Duodenal mucosa (tissue), 2 donors: Measurements from ENCODE around the gene ADORA2B.
A peak's percentile ranks its signal among the peaks of the same experiment; 100 is the strongest.

Experiments
- H3K27ac ChIP-seq: one replicate; pipeline ENCODE4 v1.7.0; 2013; ENCODE audit warnings: low read depth, low read length
- H3K27me3 ChIP-seq, 2 donors: one replicate each; pipeline ENCODE4 v1.7.0; 2013; ENCODE audit warnings: low read length in 2 of 2, control low read depth in 1 of 2; ENCODE audit not compliant: insufficient read depth in 2 of 2, control insufficient read depth in 1 of 2
- H3K36me3 ChIP-seq, 2 donors: one replicate each; pipeline ENCODE4 v1.7.0; 2013; ENCODE audit warnings: low read length in 2 of 2, control low read depth in 1 of 2; ENCODE audit not compliant: insufficient read depth in 2 of 2, control insufficient read depth in 1 of 2
- H3K4me1 ChIP-seq, 2 donors: one replicate each; pipeline ENCODE4 v1.7.0; 2013; ENCODE audit warnings: low read length in 2 of 2, control low read depth in 1 of 2; ENCODE audit not compliant: insufficient read depth in 2 of 2, control insufficient read depth in 1 of 2
- H3K4me3 ChIP-seq, 2 donors: one replicate each; pipeline ENCODE4 v1.7.0; 2013; ENCODE audit warnings: low read length in 2 of 2, low read depth in 1 of 2
- H3K9ac ChIP-seq, 2 donors: one replicate each; pipeline ENCODE4 v1.7.0; 2013; ENCODE audit warnings: low read length in 2 of 2, low read depth in 1 of 2
- H3K9me3 ChIP-seq, 2 donors: one replicate each; pipeline ENCODE4 v1.7.0; 2013; ENCODE audit warnings: low read length in 2 of 2, control low read depth in 1 of 2; ENCODE audit not compliant: control insufficient read depth in 1 of 2

The ADORA2B gene

GRCh38 chr17:15966183-15966878 lies 21.4 kb downstream of the ADORA2B start:
- no peaks in the 10 kb centered on the region for H3K27me3 ChIP-seq
- no peak overlapping the region for H3K9ac ChIP-seq
- peak overlapping the region in 1 of 2 donors; percentile 17 for H3K4me3 ChIP-seq
- peaks cover 12 to 13% of the 10 kb centered on the region in 2 donors for H3K4me1 ChIP-seq
- H3K36me3 ChIP-seq, result no peaks in the 10 kb centered on the region
- peak overlapping the region; percentile 32 for H3K27ac ChIP-seq
- no peaks in the 10 kb centered on the region for H3K9me3 ChIP-seq

- Histone ChIP-seq H3K27me3 (no peaks in the 10 kb centered on the region), H3K36me3 (no peaks in the 10 kb centered on the region), H3K27ac (peak overlapping the region; percentile 32), H3K9ac (no peak overlapping the region), H3K9me3 (no peaks in the 10 kb centered on the region), H3K4me1 (peaks cover 12 to 13% of the 10 kb centered on the region in 2 donors), H3K4me3 (peak overlapping the region in 1 of 2 donors; percentile 17)
Measured at GRCh38 chr17:15966879-15967248, 21.9 kb downstream of the ADORA2B start.

- Histone ChIP-seq H3K4me1 (peaks cover 12 to 13% of the 10 kb centered on the region in 2 donors), H3K9ac (no peak overlapping the region), H3K27ac (no peak overlapping the region), H3K27me3 (no peaks in the 10 kb centered on the region), H3K36me3 (no peaks in the 10 kb centered on the region), H3K4me3 (no peak overlapping the region), H3K9me3 (no peaks in the 10 kb centered on the region)
Measured at GRCh38 chr17:15967706-15968399, 22.9 kb downstream of the ADORA2B start.

- H3K36me3 ChIP-seq, result peaks cover 0 to under 1% of the 10 kb centered on the region in 2 donors
- H3K27me3 ChIP-seq, result no peaks in the 10 kb centered on the region
- peaks cover 12 to 13% of the 10 kb centered on the region in 2 donors for H3K4me1 ChIP-seq
- no peak overlapping the region for H3K4me3 ChIP-seq
- no peak overlapping the region for H3K27ac ChIP-seq
- H3K9me3 ChIP-seq, result no peaks in the 10 kb centered on the region
- H3K9ac ChIP-seq, result no peak overlapping the region
Measured at GRCh38 chr17:15969463-15969862, 24.5 kb downstream of the ADORA2B start.

- Histone ChIP-seq H3K4me3 (no peak overlapping the region), H3K27ac (no peak overlapping the region), H3K9ac (no peak overlapping the region), H3K4me1 (peaks cover 12 to 13% of the 10 kb centered on the region in 2 donors), H3K9me3 (no peaks in the 10 kb centered on the region), H3K36me3 (peaks cover 0 to 8% of the 10 kb centered on the region in 2 donors), H3K27me3 (no peaks in the 10 kb centered on the region)
Measured at GRCh38 chr17:15970500-15970899, 25.6 kb downstream of the ADORA2B start.

- H3K36me3 ChIP-seq, result peaks cover 1 to 8% of the 10 kb centered on the region in 2 donors
- H3K9ac ChIP-seq, result no peak overlapping the region
- no peak overlapping the region for H3K27ac ChIP-seq
- peaks cover 11% of the 10 kb centered on the region in 2 donors for H3K4me1 ChIP-seq
- H3K4me3 ChIP-seq, result no peak overlapping the region
- H3K27me3 ChIP-seq, result no peaks in the 10 kb centered on the region
- no peaks in the 10 kb centered on the region for H3K9me3 ChIP-seq
Measured at GRCh38 chr17:15971098-15971678, 26.3 kb downstream of the ADORA2B start.

GRCh38 chr17:15971882-15972281 lies 27.0 kb downstream of the ADORA2B start:
- H3K9me3 ChIP-seq, result no peaks in the 10 kb centered on the region
- H3K27ac ChIP-seq, result no peak overlapping the region
- peaks cover 8 to 13% of the 10 kb centered on the region in 2 donors for H3K36me3 ChIP-seq
- H3K4me3 ChIP-seq, result no peak overlapping the region
- H3K4me1 ChIP-seq, result peaks cover 4% of the 10 kb centered on the region in 2 donors
- no peaks in the 10 kb centered on the region for H3K27me3 ChIP-seq
- H3K9ac ChIP-seq, result no peak overlapping the region

GRCh38 chr17:15972497-15972951 lies 27.6 kb downstream of the ADORA2B start:
- no peak overlapping the region for H3K4me3 ChIP-seq
- H3K9ac ChIP-seq, result no peak overlapping the region
- H3K9me3 ChIP-seq, result no peaks in the 10 kb centered on the region

GRCh38 chr17:15973016-15973415 lies 28.1 kb downstream of the ADORA2B start:
- no peak overlapping the region for H3K4me3 ChIP-seq
- H3K9me3 ChIP-seq, result no peaks in the 10 kb centered on the region

More at GRCh38 chr17:15972497-15972951, 27.6 kb downstream of the ADORA2B start:
- no peaks in the 10 kb centered on the region for H3K27me3 ChIP-seq
- H3K4me1 ChIP-seq, result peaks cover 0 to under 1% of the 10 kb centered on the region in 2 donors
- no peak overlapping the region for H3K27ac ChIP-seq
- peaks cover 10 to 14% of the 10 kb centered on the region in 2 donors for H3K36me3 ChIP-seq

GRCh38 chr17:15973834-15974233 lies 28.9 kb downstream of the ADORA2B start:
- H3K4me3 ChIP-seq, result no peak overlapping the region
- no peaks in the 10 kb centered on the region for H3K4me1 ChIP-seq
- peaks cover 14 to 16% of the 10 kb centered on the region in 2 donors for H3K36me3 ChIP-seq
- H3K27ac ChIP-seq, result no peak overlapping the region
- no peak overlapping the region for H3K9ac ChIP-seq
- H3K9me3 ChIP-seq, result no peaks in the 10 kb centered on the region
- H3K27me3 ChIP-seq, result no peaks in the 10 kb centered on the region

More at GRCh38 chr17:15973016-15973415, 28.1 kb downstream of the ADORA2B start:
- Histone ChIP-seq H3K36me3 (peaks cover 14 to 15% of the 10 kb centered on the region in 2 donors), H3K9ac (no peak overlapping the region), H3K27ac (no peak overlapping the region), H3K4me1 (no peaks in the 10 kb centered on the region), H3K27me3 (no peaks in the 10 kb centered on the region)
